Mammary epithelial cell (primary cell): ENCODE results near the gene TSGA10IP.

Source experiments
- CTCF ChIP-seq, 2 donors: IDR thresholded peaks in 1 of 2; conservative IDR thresholded peaks in 1 of 2; 2 replicates each; pipeline ENCODE4 v1.5.1; 2011 to 2012; ENCODE audit warnings: inconsistent platforms in 2 of 2, low read length in 2 of 2, mild to moderate bottlenecking in 2 of 2, control low read depth in 1 of 2, low read depth in 1 of 2; ENCODE audit not compliant: insufficient read depth in 1 of 2; ENCODE audit errors: extremely low read depth in 1 of 2
- EZH2 ChIP-seq: IDR thresholded peaks from 2 replicates; pipeline ENCODE4 v1.6.1; 2012; ENCODE audit warnings: low read length, inconsistent platforms, borderline replicate concordance

- TF ChIP-seq CTCF (conservative IDR thresholded peaks at IDR 0.05 in 1 of 2, IDR thresholded peaks at IDR 0.05 in 1 of 2; ENCODE audit: extremely low read depth in 1 of 2, insufficient read depth in 1 of 2, low read depth in 1 of 2, low read length in 2 of 2): no peak
- no peak for TF ChIP-seq EZH2
Observed at GRCh38 chr11:65931773-65932557, 13.3 kb upstream of the TSGA10IP start.
